Stomach (tissue), 4 donors: ENCODE measurements around the gene ATXN7L1.

Source experiments
- CTCF ChIP-seq, 7 experiments: fragments of 450-650 bp in 4 of 7; fragments of 200-600 bp in 3 of 7; sonication (generic) in 3 of 7; IDR thresholded peaks; one replicate each; pipeline ENCODE4 v1.5.1; 2016 to 2019; ENCODE audit warnings: antibody characterized with exemption in 7 of 7, control low read depth in 2 of 7, mild to moderate bottlenecking in 1 of 7
- EP300 ChIP-seq: sonication (generic); formaldehyde crosslinking; IDR thresholded peaks from one replicate; pipeline ENCODE4 v1.6.1; 2017; ENCODE audit warnings: antibody characterized with exemption
- POLR2A ChIP-seq, 4 donors: fragments of 450-650 bp; IDR thresholded peaks; one replicate each; pipeline ENCODE4 v1.6.1; 2016; ENCODE audit warnings: antibody characterized with exemption in 4 of 4, control low read depth in 2 of 4, mild to moderate bottlenecking in 1 of 4, moderate library complexity in 1 of 4
- POLR2AphosphoS5 ChIP-seq, 3 donors: sonication (generic); formaldehyde crosslinking; IDR thresholded peaks; one replicate each; pipeline ENCODE4 v1.6.1; 2016; ENCODE audit warnings: antibody characterized with exemption in 3 of 3

- TF ChIP-seq CTCF (IDR thresholded peaks at IDR 0.05) (no peak), POLR2A (IDR thresholded peaks at IDR 0.05) (no peak), POLR2AphosphoS5 (IDR thresholded peaks at IDR 0.05) (peak; percentile 70 to 87 (median 73)), EP300 (no peak)
Observed at GRCh38 chr7:105691680-105692564, 184.5 kb downstream of the ATXN7L1 start.
